Right cardiac atrium (tissue), 5 donors: ENCODE data around the gene SIK1. TPM values are rescaled to one million over a fixed set of nuclear protein-coding genes. Genes with fewer than 3 reads are reported as not detected.
"Not testable (repeated sequence)": the region's sequence is repeated elsewhere in the genome, so short reads cannot be mapped to it uniquely, and the experiment has no call there.

Experiments used
- ATAC-seq, 2 donors: fragments of 200-7000 bp; cut with Tn5 transposase; one replicate each; pipeline versions ENCODE4 v1.8.0 to v1.9.1; 2020; ENCODE audit warnings: moderate library complexity in 2 of 2, mild to moderate bottlenecking in 1 of 2
- DNase-seq, 3 donors: peaks; one replicate each; pipeline ENCODE4 v3.0.0-alpha.2; 2020
- H3K27ac ChIP-seq: one replicate; pipeline ENCODE4 v1.5.1; 2013; ENCODE audit warnings: mild to moderate bottlenecking, low read length, control low read depth, moderate library complexity
- H3K27me3 ChIP-seq: one replicate; pipeline ENCODE4 v1.6.1; 2013; ENCODE audit not compliant: control insufficient read depth, insufficient read depth
- H3K4me1 ChIP-seq: one replicate; pipeline ENCODE4 v1.6.1; 2013; ENCODE audit warnings: low read length; ENCODE audit not compliant: control insufficient read depth, insufficient read depth
- H3K4me3 ChIP-seq: one replicate; pipeline ENCODE4 v1.5.1; 2013; ENCODE audit warnings: low read length, control low read depth
- H3K9me3 ChIP-seq: one replicate; pipeline ENCODE4 v1.6.1; 2013; ENCODE audit warnings: low read length; ENCODE audit not compliant: control insufficient read depth
- WGBS: extraction: QIAGEN DNeasy Blood & Tissue Kit; methylation state at CpG from one replicate; pipeline ENCODE4 v1.1.7; 2013; 5-methylcytosine and 5-hydroxymethylcytosine counted together
- intact Hi-C, 4 donors: fragments of 100-400 bp; cut with DNase I; formaldehyde crosslinking; loops; one replicate each; pipeline versions ENCODE4 v1.11.0 to v1.14.0; 2022 to 2023
- polyA plus RNA-seq: library from polyadenylated mRNA; stranded (reverse); fragments of 200-250 nt; gene quantifications from one replicate; pipeline ENCODE4 v1.2.3, GENCODE V29; 2013
- total RNA-seq, 4 donors: library from RNA; stranded (reverse); fragmentation: NEBNext Ultra II Directional; extraction: Animal tissue kit (Norgen Biotek cat#: 25700); gene quantifications; one replicate each; pipeline ENCODE4 v1.2.1, GENCODE V29; 2021
- donor health status: healthy with polysubstance abuse.
- donor health status: DM: no; HTN: yes; CAD: no.
- donor health status: DM: no; HTN: no; CAD: no.
- donor health status: DM: no; HTN: yes; CAD: no; lungs with severe emphysema.
- donor health status: DM: yes; HTN: yes; CAD: no.

The SIK1 gene
- total and polyA plus RNA-seq, 5 donors = 7.7 to 63.9 (median 16.4) TPM

DNA sequence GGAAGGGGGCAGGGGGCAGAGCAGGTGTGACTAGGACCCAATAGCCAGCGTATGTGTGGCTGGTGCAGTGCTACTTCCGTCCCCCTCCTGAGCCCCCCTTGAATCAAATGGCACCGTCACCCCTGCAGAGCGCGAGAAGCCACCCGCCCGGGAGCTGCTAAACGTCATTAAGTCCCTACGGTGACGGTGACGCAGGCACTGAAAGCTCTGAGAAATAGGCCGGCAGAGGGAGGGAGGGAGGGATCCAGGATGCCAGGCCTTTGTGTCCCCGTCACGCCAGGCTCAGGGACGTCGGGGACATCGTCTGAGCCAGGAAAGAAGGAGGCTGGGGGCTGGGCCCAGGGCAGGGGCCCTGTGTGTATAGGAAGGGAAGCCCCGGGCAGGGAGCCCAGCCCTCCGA, 43.6 kb downstream of the SIK1 start:
- peak; percentile 46 to 82 for ATAC-seq
- H3K4me3 ChIP-seq, H3K9me3 ChIP-seq, intact Hi-C loops, H3K27me3 ChIP-seq, DNase-seq, H3K27ac ChIP-seq, H3K4me1 ChIP-seq: not testable (repeated sequence)
- no CpG with 5 or more reads among the region's 19 CpGs for WGBS

DNA sequence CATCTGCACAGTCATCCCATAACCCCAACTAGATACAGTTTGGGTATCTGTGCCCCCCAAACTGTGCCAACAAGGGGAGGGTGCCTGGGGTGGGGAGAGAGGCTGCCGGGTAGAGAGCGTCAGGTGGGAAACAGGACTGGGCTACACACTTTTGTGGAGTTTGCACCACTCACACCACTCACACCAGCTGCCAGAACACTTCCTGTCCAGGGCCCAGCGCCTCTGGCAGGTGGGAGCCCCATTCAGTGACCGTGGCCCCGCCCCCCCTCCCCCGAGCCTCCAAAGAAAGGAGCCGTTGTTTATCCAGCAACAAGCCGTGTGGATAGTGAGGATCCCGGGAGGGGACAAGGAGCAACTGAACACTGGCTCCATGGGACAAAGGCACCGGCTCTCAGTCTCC, 44.0 kb downstream of the SIK1 start:
- ATAC-seq = peak in 1 of 2 donors; percentile 12
- 18% methylated on average over 8 of the region's 10 CpGs for WGBS
- H3K27me3 ChIP-seq, intact Hi-C loops, H3K27ac ChIP-seq, H3K4me3 ChIP-seq, H3K4me1 ChIP-seq, H3K9me3 ChIP-seq: not testable (repeated sequence)
- peak in 2 of 3 donors; percentile 2 to 11 for DNase-seq

DNA sequence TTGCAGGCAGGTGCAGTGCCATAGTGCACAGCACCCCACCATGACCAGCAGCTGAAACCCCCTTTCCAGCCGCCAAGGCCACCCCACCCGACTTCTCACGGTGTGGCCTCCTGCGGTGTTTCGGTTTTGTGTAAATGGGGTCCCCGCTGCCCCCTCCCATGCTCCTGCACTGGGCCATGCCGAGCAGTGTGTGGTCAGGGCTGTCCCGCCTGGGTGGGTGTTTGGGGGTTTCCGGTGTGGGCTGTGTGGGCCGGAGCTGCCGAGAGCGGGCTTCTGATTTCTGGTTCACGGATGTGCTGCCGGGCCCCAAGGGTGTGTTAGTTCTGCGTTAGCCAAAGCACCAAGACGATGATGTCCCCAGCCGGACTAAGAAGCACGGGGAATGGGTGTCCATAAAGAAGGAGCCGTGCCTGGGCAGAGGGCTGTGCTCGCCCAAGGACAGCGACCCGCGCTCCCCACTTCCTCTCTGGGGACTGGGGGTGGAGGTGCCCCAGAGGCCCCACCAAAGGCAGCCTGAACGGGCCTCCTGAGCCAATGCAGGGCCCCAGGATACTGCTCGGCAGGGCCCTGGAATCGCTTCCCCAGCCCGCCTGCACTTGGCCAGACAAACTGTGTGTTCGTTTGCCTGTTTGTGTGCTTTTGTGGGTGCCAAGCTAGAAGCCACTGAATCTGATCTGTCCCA, 45.9 kb downstream of the SIK1 start:
- H3K4me3 ChIP-seq, H3K9me3 ChIP-seq, H3K27ac ChIP-seq, H3K27me3 ChIP-seq, intact Hi-C loops, DNase-seq, ATAC-seq, H3K4me1 ChIP-seq: not testable (repeated sequence)
- 98% methylated on average over 5 of the region's 28 CpGs for WGBS

DNA sequence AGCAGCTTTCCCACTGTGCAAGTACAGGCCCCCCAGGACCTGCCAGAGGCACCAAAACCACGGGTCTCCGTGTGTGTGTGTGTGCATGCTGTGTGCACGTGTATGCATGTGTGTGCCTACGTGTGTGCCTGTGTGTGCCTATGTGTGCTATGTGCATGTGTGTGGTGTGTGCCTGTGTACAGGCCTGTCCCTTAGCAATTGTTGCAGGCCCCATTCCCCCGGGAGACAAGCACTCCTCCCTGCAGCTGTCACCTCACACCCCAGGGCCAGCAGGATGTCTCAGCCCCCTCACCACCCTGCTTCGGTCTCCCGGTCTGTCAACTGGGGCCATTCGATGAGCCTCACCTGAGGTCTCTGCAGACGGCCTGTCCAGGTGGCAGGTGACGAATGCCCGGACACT, 46.6 kb downstream of the SIK1 start:
- 89% methylated on average over 4 of the region's 11 CpGs for WGBS
- H3K27ac ChIP-seq, H3K4me1 ChIP-seq, ATAC-seq, H3K9me3 ChIP-seq, H3K4me3 ChIP-seq, H3K27me3 ChIP-seq, DNase-seq, intact Hi-C loops: not testable (repeated sequence)

DNA sequence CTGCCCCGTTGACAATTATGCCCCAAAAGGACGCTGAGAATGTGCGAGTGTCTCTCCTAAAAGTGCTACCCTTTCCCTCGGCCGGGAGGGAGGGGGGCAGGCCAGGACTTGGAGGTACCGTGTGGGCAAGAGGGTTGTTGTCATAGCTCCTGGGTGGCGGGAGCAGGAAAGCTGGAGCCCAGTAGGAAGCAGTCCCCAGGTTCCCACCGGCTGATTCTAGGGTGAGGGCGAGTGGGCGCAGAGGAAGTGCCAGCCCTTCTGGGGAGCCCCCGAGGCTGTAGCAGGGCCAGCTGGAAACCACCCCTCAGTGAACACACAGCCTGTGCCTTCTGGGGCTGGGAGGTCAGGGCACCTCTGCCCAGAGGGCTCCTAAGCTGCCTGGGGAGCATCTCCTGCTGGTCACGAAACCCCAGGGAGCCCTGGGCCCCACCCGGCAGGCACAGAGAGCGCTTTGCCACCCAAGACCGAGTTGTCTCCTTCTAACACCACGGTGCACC, 47.3 kb downstream of the SIK1 start:
- H3K27ac ChIP-seq, H3K27me3 ChIP-seq, ATAC-seq, H3K4me1 ChIP-seq, intact Hi-C loops, H3K4me3 ChIP-seq, H3K9me3 ChIP-seq: not testable (repeated sequence)
- DNase-seq = peak in 1 of 3 donors; percentile 26
- WGBS = 86% methylated on average over 4 of the region's 16 CpGs

DNA sequence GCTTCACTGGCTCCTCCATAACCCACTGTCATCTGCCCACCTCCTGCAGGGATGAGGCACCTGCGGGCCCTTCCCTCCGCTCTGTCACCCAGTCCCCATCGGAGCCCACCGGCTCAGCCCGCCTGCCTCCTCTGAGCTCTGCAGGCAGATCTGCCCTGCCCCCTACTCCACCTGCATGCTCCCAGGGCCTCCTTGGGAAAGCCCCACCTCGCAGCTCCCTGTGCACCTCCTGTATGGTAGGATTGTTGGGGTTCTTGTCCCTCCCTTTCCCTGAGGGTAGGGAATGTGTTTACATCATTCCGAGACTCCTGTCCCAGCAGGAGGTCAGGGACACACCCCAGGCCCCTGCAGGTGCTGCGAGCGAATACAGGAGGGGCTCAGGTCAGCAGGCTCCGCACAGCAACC, 50.5 kb downstream of the SIK1 start:
- intact Hi-C loops = no loop called here
- no peak for ATAC-seq
- Histone ChIP-seq H3K4me1 (no peaks in the 10 kb centered on the region), H3K27me3 (no peaks in the 10 kb centered on the region), H3K4me3 (no peak overlapping the region), H3K9me3 (no peaks in the 10 kb centered on the region), H3K27ac (no peak overlapping the region)
- DNase-seq = peak in 2 of 3 donors; percentile 25 to 33
- WGBS = 90% methylated on average over 10 of the region's 10 CpGs

DNA sequence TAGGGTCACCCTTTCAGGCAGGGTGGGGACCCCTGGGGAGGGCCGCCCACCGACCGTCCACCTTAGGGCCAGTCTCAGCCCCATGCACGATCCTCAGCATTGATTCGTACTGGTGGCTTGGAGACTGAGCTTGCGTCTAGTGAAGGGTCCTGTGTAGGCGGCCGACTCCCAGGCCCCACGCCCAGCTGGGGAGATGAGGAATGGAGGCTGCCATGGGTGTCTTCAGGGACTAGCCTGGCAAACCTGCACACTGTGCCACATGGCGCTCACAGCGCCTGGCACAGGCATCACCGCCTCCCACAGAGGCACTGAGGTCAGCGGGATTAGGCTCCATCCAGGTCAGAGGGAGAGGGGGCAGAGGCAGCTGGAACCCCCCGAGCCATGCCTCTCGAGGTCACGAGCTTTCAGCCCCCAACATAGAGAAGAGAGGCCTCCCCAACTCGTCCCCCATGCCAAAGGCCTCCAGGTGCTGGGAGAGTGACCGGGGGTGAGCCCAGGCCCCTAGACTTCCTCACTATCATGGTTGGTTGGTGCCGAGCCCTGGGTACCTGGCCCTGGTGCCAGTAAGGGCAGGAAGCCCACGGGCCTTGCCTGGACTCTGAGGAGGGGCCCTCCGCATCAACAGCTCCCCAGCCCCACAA, 51.0 kb downstream of the SIK1 start:
- 91% methylated on average over 21 of the region's 21 CpGs for WGBS
- H3K9me3 ChIP-seq = no peaks in the 10 kb centered on the region
- no peaks in the 10 kb centered on the region for H3K27me3 ChIP-seq
- no peaks in the 10 kb centered on the region for H3K4me1 ChIP-seq
- DNase-seq = peak in 2 of 3 donors; percentile 37 to 43
- intact Hi-C loops = no loop called here
- H3K27ac ChIP-seq = no peak overlapping the region
- H3K4me3 ChIP-seq = no peak overlapping the region
- no peak for ATAC-seq

DNA sequence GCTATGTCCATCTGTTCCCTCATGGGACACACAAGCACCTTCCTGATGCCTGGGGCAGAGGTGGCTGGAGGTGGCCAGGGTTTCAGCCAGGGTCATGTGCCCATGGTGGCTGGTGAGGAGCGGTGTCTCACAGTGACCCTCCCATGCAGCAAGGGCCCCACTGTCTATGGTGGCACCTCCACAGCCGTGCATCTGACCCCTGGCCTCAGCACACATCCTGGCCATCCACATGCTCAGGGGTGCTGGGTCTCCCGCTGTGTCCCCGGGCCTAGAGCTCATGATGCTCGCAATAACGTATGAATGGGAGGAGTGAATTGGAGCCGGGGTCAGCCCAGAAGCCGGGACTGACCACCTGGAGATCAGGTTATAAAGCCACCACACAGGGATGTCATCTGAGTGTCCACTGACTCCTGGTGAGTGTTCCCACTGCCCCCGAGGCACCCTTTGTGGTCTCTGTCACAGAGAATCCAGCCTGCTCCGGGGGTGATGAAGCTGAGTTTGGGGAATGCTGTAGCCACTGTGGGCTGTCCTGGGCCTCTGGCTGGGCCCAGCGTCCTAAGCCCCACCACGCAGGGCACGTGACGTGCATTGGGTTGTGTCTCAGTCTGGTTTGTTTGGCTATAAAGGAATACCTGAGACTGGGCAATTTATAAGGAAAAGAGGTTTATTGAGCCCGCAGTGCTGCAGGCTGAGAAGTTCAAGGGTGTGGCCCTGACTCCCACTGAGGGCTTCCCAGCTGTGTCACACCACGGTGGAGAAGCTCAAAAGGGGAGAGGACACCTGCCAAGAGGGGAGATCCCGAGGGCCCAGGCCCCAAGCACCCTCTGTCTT, 51.7 kb downstream of the SIK1 start:
- no peak overlapping the region for H3K4me3 ChIP-seq
- no peaks in the 10 kb centered on the region for H3K27me3 ChIP-seq
- peak in 2 of 3 donors; percentile 29 to 38 for DNase-seq
- no peaks in the 10 kb centered on the region for H3K9me3 ChIP-seq
- H3K27ac ChIP-seq = no peak overlapping the region
- intact Hi-C loops = no loop called here
- no peak for ATAC-seq
- 91% methylated on average over 17 of the region's 17 CpGs for whole genome bisulfite sequencing
- H3K4me1 ChIP-seq = no peaks in the 10 kb centered on the region

DNA sequence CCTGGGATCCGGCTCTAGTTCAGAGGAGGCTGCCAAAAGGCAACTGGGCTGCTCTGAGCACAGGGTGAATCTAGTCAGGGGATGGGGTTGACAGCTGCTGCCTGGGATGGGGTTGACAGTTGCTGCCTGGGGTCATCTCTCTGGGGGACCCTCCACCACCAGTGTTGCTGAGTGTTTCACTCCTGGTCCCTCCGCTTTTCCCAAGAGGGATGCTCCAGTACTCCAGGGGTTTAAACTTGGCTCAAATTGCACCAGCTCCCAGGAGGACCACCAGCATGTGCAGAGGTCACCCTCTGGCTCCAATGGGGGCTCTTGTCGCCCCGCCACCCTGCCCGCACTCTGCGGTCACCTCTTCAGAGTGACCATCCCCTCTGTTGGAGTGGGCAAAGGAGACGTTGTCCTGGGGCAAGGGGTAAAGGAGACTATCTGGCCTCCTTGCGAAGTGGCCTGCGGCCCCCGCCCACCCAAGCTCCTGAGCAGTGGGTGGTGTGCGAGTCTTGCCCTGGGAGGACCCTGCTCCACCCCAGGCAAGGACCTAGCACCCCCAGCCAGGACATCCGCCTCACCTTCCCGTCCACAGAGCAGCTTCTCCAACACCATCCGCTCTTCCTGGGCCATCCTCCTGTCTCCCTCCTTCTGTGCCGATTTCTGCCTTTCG, 52.6 kb downstream of the SIK1 start:
- Histone ChIP-seq H3K9me3 (no peaks in the 10 kb centered on the region), H3K4me3 (no peak overlapping the region), H3K4me1 (no peaks in the 10 kb centered on the region), H3K27me3 (no peaks in the 10 kb centered on the region), H3K27ac (no peak overlapping the region)
- WGBS = 95% methylated on average over 16 of the region's 16 CpGs
- no peak for ATAC-seq
- DNase-seq = peak in 2 of 3 donors; percentile 21 to 43
- intact Hi-C loops = no loop called here

DNA sequence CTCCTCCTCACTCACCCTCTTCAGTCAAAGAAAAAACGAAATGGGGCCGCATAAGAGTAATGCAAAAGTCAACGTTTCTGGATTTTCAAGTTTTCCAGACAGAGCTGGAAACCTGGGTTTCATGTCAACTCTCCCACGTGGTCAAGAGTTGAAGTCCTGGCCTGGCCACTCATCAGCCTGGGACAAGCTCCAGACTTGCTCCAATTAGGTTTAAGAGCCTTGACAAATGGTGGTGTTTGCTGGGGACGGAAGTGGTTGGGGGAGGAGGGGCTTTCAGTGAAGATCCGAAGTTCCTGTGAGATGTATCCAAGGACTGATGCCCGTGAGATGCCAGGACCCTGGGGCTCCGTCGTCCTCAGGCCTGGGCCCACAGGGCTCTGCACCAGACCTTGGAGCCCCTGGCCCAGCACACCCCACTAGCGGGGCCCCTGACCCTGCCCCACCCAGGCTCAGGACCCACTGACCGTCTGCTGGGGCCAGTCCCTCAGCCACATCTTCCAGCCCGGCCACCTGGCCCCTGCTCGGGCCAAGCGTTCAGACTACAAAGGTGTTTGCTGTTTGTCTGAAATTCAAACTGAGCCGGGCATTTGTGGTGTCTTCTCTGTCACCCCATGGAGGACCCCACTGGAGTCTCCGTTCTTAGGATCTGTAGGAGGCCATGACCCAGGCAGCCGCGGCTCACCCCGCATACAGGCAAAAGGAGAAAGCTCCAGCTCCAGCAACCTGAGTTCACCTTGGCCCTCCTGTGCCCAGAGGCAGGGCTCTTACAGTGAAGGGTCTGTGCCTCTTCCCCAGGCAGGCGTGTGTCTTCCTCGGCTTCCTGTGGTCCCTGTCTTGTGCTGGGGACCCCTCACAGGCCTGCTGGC, 53.3 kb downstream of the SIK1 start:
- H3K27ac ChIP-seq = no peak overlapping the region
- H3K4me3 ChIP-seq = no peak overlapping the region
- H3K9me3 ChIP-seq = no peaks in the 10 kb centered on the region
- DNase-seq (peak in 2 of 3 donors; percentile 16 to 41), ATAC-seq (no peak)
- H3K27me3 ChIP-seq = no peaks in the 10 kb centered on the region
- no peaks in the 10 kb centered on the region for H3K4me1 ChIP-seq
- intact Hi-C loops = no loop called here
- 81% methylated on average over 21 of the region's 21 CpGs for WGBS
